Liver (tissue), 9 donors: ENCODE measurements around the gene AP5Z1. TPM values are rescaled to one million over a fixed set of nuclear protein-coding genes. Genes with fewer than 3 reads are reported as not detected.

Experiments
- DNase-seq: peaks from one replicate; pipeline ENCODE4 v3.0.0-alpha.2; 2017; ENCODE audit warnings: low spot score
- H3K27ac ChIP-seq, 2 donors: one replicate each; pipeline ENCODE4 v1.7.0; 2013; ENCODE audit warnings: inconsistent platforms in 2 of 2, low read length in 2 of 2, control low read depth in 1 of 2, low read depth in 1 of 2, mild to moderate bottlenecking in 1 of 2
- H3K27me3 ChIP-seq, 4 donors: one replicate each; pipeline versions ENCODE4 v1.6.1 to v1.7.0; 2013; ENCODE audit warnings: low read length in 3 of 4, inconsistent platforms in 1 of 4, mild to moderate bottlenecking in 1 of 4, moderate library complexity in 1 of 4; ENCODE audit not compliant: control insufficient read depth in 4 of 4, insufficient read depth in 4 of 4
- H3K36me3 ChIP-seq, 4 donors: one replicate each; pipeline versions ENCODE4 v1.6.1 to v1.7.0; 2013; ENCODE audit warnings: low read length in 3 of 4, mild to moderate bottlenecking in 3 of 4, low read depth in 1 of 4, moderate library complexity in 1 of 4; ENCODE audit not compliant: control insufficient read depth in 4 of 4, insufficient read depth in 3 of 4
- H3K4me1 ChIP-seq, 4 donors: one replicate each; pipeline versions ENCODE4 v1.6.1 to v1.7.0; 2013; ENCODE audit warnings: low read length in 3 of 4, mild to moderate bottlenecking in 3 of 4, moderate library complexity in 1 of 4; ENCODE audit not compliant: control insufficient read depth in 4 of 4, insufficient read depth in 4 of 4
- H3K4me3 ChIP-seq, 3 donors: one replicate each; pipeline versions ENCODE4 v1.6.1 to v1.7.0; 2013; ENCODE audit warnings: low read length in 3 of 3, control low read depth in 1 of 3, low read depth in 1 of 3, mild to moderate bottlenecking in 1 of 3
- H3K9ac ChIP-seq, 2 donors: one replicate each; pipeline ENCODE4 v1.7.0; 2013; ENCODE audit warnings: low read length in 2 of 2, mild to moderate bottlenecking in 2 of 2, moderate library complexity in 2 of 2, control low read depth in 1 of 2, low read depth in 1 of 2
- H3K9me3 ChIP-seq, 4 donors: one replicate each; pipeline versions ENCODE4 v1.6.1 to v1.7.0; 2013; ENCODE audit warnings: low read length in 3 of 4; ENCODE audit not compliant: control insufficient read depth in 4 of 4
- FOXA2 ChIP-seq: IDR thresholded peaks from 2 replicates; pipeline ENCODE4 v1.6.1; 2016; ENCODE audit warnings: antibody characterized with exemption
- GABPA ChIP-seq, 2 donors: IDR thresholded peaks in 1 of 2; conservative IDR thresholded peaks in 1 of 2; 2 replicates each; pipeline ENCODE4 v1.6.1; 2016; ENCODE audit warnings: antibody characterized with exemption in 2 of 2, mild to moderate bottlenecking in 1 of 2, moderate library complexity in 1 of 2
- HNF4A ChIP-seq, 2 donors: conservative IDR thresholded peaks; 2 replicates each; pipeline ENCODE4 v1.6.1; 2016; ENCODE audit warnings: antibody characterized with exemption in 2 of 2, mild to moderate bottlenecking in 2 of 2
- HNF4G ChIP-seq: IDR thresholded peaks from 2 replicates; pipeline ENCODE4 v1.6.1; 2016; ENCODE audit warnings: antibody characterized with exemption
- JUND ChIP-seq, 2 donors: IDR thresholded peaks; 2 replicates each; pipeline ENCODE4 v1.6.1; 2016; ENCODE audit warnings: antibody characterized with exemption in 2 of 2
- RAD21 ChIP-seq, 2 donors: IDR thresholded peaks; 2 replicates each; pipeline ENCODE4 v1.6.1; 2016; ENCODE audit warnings: antibody characterized with exemption in 2 of 2, mild to moderate bottlenecking in 2 of 2
- RXRA ChIP-seq, 2 donors: IDR thresholded peaks; 2 replicates each; pipeline ENCODE4 v1.6.1; 2017 to 2018; ENCODE audit warnings: antibody characterized with exemption in 2 of 2, mild to moderate bottlenecking in 1 of 2
- SP1 ChIP-seq: IDR thresholded peaks from 2 replicates; pipeline ENCODE4 v1.6.1; 2018; ENCODE audit warnings: antibody characterized with exemption, mild to moderate bottlenecking
- TAF1 ChIP-seq: conservative IDR thresholded peaks from 2 replicates; pipeline ENCODE4 v1.6.1; 2016; ENCODE audit warnings: antibody characterized with exemption, mild to moderate bottlenecking
- YY1 ChIP-seq: IDR thresholded peaks from 2 replicates; pipeline ENCODE4 v1.6.1; 2016; ENCODE audit warnings: antibody characterized with exemption, mild to moderate bottlenecking
- WGBS: extraction: QIAGEN DNeasy Blood & Tissue Kit; methylation state at CpG from one replicate; pipeline ENCODE4 v1.1.7; 2013; 5-methylcytosine and 5-hydroxymethylcytosine counted together
- polyA plus RNA-seq, 2 donors: library from polyadenylated mRNA; stranded (reverse) in 1 of 2; unstranded in 1 of 2; fragments of 200-250 nt in 1 of 2; fragments of >200 nt in 1 of 2; fragmentation: Nextera tagmentation in 1 of 2; extraction: Ambion mirVana in 1 of 2; gene quantifications; one replicate each; pipeline versions ENCODE4 v1.2.1 to v1.2.3, GENCODE V29; 2013 to 2015
- total RNA-seq, 2 donors: library from RNA; depleted of rRNA; stranded (reverse); fragments of >200 nt; gene quantifications; one replicate each; pipeline ENCODE4 v1.2.3, GENCODE V29; 2014
- TF ChIP-seq, protein P1 (sequence below): fragments of 150-350 bp; IDR thresholded peaks from 2 replicates; pipeline ENCODE4 v1.5.1; 2017; ENCODE audit warnings: improper control_type of control experiment, low read depth, low read length; ENCODE audit not compliant: missing input control
- TF ChIP-seq, protein P2 (sequence below): IDR thresholded peaks from 2 replicates; pipeline ENCODE4 v1.6.1; 2016; ENCODE audit warnings: antibody characterized with exemption
- TF ChIP-seq, protein P3 (sequence below): IDR thresholded peaks from 2 replicates; pipeline ENCODE4 v1.6.1; 2016; ENCODE audit warnings: antibody characterized with exemption, mild to moderate bottlenecking
- donor health status: healthy.
- donor health status: healthy.
- donor health status: healthy.
- donor health status: healthy.
- donor health status: healthy.

AP5Z1 gene
- total and polyA plus RNA-seq, 4 donors: 10.2 to 16.0 (median 14.2) TPM

DNA sequence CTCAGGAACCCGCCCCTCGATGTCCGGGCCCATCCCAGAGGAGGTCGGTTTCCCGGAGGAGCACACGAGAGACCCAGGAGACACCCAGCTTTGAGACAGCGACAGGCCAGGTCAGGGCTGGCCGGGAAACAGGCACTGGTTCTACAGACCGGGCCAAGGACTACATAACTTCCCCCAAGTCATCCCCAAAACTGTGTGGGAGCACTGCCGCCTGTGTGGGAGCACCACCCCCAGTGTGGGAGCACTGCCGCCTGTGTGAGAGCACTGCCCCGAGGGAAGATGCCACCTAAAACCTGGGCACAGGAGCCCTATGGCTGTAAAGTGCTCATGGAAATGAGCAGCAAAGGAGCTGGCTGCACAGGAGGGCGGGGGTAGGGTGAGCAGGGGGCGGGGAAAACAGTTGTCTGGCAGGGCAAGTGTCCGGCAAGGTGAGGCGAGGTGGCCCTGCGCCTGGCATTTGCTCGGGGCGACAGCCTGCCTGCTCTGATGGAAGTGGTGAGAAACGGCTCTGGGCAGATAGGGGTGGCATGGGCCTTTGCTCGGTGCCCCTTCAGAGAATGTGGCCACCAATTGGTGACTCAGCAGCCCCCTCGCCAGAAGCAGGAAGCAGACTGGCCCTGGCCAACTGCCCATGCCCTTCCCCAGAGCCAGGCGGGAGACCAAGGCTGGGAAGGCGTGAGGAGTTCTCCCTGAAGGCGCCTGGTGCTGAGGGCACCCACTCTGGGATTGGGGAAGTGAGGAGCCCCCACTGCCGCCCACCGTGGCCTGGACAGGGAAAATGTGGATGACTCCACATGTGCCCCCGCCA lies 60.2 kb downstream of the AP5Z1 start:
- TF ChIP-seq, protein P1, sequence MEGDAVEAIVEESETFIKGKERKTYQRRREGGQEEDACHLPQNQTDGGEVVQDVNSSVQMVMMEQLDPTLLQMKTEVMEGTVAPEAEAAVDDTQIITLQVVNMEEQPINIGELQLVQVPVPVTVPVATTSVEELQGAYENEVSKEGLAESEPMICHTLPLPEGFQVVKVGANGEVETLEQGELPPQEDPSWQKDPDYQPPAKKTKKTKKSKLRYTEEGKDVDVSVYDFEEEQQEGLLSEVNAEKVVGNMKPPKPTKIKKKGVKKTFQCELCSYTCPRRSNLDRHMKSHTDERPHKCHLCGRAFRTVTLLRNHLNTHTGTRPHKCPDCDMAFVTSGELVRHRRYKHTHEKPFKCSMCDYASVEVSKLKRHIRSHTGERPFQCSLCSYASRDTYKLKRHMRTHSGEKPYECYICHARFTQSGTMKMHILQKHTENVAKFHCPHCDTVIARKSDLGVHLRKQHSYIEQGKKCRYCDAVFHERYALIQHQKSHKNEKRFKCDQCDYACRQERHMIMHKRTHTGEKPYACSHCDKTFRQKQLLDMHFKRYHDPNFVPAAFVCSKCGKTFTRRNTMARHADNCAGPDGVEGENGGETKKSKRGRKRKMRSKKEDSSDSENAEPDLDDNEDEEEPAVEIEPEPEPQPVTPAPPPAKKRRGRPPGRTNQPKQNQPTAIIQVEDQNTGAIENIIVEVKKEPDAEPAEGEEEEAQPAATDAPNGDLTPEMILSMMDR: no peak
- TF ChIP-seq HNF4G (no peak), RXRA (IDR thresholded peaks at IDR 0.05) (no peak), FOXA2 (no peak), RAD21 (IDR thresholded peaks at IDR 0.05) (no peak), GABPA (IDR thresholded peaks at IDR 0.05 in 1 of 2, conservative IDR thresholded peaks at IDR 0.05 in 1 of 2) (no peak), HNF4A (conservative IDR thresholded peaks at IDR 0.05) (no peak), JUND (IDR thresholded peaks at IDR 0.05) (no peak), TAF1 (no peak)
- TF ChIP-seq, protein P2, sequence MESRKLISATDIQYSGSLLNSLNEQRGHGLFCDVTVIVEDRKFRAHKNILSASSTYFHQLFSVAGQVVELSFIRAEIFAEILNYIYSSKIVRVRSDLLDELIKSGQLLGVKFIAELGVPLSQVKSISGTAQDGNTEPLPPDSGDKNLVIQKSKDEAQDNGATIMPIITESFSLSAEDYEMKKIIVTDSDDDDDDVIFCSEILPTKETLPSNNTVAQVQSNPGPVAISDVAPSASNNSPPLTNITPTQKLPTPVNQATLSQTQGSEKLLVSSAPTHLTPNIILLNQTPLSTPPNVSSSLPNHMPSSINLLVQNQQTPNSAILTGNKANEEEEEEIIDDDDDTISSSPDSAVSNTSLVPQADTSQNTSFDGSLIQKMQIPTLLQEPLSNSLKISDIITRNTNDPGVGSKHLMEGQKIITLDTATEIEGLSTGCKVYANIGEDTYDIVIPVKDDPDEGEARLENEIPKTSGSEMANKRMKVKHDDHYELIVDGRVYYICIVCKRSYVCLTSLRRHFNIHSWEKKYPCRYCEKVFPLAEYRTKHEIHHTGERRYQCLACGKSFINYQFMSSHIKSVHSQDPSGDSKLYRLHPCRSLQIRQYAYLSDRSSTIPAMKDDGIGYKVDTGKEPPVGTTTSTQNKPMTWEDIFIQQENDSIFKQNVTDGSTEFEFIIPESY: no peak
- TF ChIP-seq, protein P3, sequence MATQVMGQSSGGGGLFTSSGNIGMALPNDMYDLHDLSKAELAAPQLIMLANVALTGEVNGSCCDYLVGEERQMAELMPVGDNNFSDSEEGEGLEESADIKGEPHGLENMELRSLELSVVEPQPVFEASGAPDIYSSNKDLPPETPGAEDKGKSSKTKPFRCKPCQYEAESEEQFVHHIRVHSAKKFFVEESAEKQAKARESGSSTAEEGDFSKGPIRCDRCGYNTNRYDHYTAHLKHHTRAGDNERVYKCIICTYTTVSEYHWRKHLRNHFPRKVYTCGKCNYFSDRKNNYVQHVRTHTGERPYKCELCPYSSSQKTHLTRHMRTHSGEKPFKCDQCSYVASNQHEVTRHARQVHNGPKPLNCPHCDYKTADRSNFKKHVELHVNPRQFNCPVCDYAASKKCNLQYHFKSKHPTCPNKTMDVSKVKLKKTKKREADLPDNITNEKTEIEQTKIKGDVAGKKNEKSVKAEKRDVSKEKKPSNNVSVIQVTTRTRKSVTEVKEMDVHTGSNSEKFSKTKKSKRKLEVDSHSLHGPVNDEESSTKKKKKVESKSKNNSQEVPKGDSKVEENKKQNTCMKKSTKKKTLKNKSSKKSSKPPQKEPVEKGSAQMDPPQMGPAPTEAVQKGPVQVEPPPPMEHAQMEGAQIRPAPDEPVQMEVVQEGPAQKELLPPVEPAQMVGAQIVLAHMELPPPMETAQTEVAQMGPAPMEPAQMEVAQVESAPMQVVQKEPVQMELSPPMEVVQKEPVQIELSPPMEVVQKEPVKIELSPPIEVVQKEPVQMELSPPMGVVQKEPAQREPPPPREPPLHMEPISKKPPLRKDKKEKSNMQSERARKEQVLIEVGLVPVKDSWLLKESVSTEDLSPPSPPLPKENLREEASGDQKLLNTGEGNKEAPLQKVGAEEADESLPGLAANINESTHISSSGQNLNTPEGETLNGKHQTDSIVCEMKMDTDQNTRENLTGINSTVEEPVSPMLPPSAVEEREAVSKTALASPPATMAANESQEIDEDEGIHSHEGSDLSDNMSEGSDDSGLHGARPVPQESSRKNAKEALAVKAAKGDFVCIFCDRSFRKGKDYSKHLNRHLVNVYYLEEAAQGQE: no peak
- H3K4me1 ChIP-seq: no peaks in the 10 kb centered on the region
- WGBS: 89% methylated on average over 28 of the region's 28 CpGs
- H3K9ac ChIP-seq: no peak overlapping the region
- DNase-seq: no peak
- H3K9me3 ChIP-seq: no peaks in the 10 kb centered on the region
- no peak overlapping the region for H3K4me3 ChIP-seq
- H3K27ac ChIP-seq: no peak overlapping the region
- no peaks in the 10 kb centered on the region for H3K27me3 ChIP-seq
- no peaks in the 10 kb centered on the region for H3K36me3 ChIP-seq

DNA sequence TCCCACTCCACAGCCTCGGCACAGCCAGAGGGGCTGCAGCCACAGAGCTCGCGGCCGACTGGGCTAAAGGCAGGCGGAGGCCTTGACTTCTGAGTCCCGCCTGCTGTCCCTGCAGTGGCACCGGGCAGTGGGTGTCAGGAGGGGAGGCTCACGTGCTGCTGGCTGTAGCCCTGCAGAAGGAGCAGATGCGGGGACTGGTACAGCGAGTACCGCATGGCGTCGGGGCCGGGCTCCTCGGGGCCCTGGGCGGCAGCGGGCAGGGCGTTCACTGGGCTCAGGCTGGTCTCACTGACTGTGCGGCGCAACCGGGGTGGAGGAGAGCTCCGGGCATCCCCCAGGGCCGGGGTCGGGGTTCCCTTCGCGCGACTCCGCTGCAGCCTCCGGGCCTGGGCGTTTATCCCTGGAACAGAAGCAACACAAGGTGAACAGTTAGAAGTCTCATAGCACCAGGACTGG lies 60.8 kb downstream of the AP5Z1 start:
- TF ChIP-seq RAD21 (IDR thresholded peaks at IDR 0.05): no peak
- TF ChIP-seq, protein P3: no peak
- no peak for TF ChIP-seq TAF1
- TF ChIP-seq RXRA (IDR thresholded peaks at IDR 0.05): no peak
- no peak for TF ChIP-seq YY1
- TF ChIP-seq HNF4G: no peak
- no peak for TF ChIP-seq SP1
- DNase-seq: no peak

More for the DNA sequence above, 60.8 kb downstream of the AP5Z1 start:
- H3K9ac ChIP-seq: no peak overlapping the region
- 96% methylated on average over 30 of the region's 30 CpGs for WGBS
- H3K9me3 ChIP-seq: no peaks in the 10 kb centered on the region
- H3K36me3 ChIP-seq: no peaks in the 10 kb centered on the region
- H3K4me1 ChIP-seq: no peaks in the 10 kb centered on the region
- no peaks in the 10 kb centered on the region for H3K27me3 ChIP-seq
- H3K4me3 ChIP-seq: no peak overlapping the region
- H3K27ac ChIP-seq: no peak overlapping the region
